Measurements from ENCODE around the gene GC. TPM values are rescaled to one million over a fixed set of nuclear protein-coding genes. Genes with fewer than 3 reads are reported as not detected.

Gene GC
- total and polyA plus RNA-seq, 9 of the 15 experiments (the other 6 are each of a cell fraction or from before 2014, with no cell fraction given) = 0.44 TPM; not detected in 8

DNA sequence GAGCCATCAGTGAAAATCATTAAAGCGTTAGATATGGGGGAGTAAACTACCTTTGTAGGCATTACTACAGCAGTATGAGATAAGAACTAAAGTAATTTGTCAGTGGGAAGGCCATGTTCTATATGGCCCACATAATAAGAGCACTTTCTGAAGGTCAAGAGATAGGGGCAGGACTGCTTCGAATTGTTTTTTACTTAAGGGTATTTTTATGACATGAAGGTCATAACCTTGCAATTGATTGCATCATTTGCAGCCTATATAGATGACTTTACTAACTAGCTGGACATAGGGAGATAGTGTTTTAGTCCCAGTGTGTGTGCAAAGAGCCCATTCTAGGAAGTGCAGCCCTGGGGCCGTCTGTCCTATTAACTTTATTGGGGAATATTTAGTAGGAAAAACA is 23.6 kb upstream of the GC start (continued):
- TF ChIP-seq, protein P1, sequence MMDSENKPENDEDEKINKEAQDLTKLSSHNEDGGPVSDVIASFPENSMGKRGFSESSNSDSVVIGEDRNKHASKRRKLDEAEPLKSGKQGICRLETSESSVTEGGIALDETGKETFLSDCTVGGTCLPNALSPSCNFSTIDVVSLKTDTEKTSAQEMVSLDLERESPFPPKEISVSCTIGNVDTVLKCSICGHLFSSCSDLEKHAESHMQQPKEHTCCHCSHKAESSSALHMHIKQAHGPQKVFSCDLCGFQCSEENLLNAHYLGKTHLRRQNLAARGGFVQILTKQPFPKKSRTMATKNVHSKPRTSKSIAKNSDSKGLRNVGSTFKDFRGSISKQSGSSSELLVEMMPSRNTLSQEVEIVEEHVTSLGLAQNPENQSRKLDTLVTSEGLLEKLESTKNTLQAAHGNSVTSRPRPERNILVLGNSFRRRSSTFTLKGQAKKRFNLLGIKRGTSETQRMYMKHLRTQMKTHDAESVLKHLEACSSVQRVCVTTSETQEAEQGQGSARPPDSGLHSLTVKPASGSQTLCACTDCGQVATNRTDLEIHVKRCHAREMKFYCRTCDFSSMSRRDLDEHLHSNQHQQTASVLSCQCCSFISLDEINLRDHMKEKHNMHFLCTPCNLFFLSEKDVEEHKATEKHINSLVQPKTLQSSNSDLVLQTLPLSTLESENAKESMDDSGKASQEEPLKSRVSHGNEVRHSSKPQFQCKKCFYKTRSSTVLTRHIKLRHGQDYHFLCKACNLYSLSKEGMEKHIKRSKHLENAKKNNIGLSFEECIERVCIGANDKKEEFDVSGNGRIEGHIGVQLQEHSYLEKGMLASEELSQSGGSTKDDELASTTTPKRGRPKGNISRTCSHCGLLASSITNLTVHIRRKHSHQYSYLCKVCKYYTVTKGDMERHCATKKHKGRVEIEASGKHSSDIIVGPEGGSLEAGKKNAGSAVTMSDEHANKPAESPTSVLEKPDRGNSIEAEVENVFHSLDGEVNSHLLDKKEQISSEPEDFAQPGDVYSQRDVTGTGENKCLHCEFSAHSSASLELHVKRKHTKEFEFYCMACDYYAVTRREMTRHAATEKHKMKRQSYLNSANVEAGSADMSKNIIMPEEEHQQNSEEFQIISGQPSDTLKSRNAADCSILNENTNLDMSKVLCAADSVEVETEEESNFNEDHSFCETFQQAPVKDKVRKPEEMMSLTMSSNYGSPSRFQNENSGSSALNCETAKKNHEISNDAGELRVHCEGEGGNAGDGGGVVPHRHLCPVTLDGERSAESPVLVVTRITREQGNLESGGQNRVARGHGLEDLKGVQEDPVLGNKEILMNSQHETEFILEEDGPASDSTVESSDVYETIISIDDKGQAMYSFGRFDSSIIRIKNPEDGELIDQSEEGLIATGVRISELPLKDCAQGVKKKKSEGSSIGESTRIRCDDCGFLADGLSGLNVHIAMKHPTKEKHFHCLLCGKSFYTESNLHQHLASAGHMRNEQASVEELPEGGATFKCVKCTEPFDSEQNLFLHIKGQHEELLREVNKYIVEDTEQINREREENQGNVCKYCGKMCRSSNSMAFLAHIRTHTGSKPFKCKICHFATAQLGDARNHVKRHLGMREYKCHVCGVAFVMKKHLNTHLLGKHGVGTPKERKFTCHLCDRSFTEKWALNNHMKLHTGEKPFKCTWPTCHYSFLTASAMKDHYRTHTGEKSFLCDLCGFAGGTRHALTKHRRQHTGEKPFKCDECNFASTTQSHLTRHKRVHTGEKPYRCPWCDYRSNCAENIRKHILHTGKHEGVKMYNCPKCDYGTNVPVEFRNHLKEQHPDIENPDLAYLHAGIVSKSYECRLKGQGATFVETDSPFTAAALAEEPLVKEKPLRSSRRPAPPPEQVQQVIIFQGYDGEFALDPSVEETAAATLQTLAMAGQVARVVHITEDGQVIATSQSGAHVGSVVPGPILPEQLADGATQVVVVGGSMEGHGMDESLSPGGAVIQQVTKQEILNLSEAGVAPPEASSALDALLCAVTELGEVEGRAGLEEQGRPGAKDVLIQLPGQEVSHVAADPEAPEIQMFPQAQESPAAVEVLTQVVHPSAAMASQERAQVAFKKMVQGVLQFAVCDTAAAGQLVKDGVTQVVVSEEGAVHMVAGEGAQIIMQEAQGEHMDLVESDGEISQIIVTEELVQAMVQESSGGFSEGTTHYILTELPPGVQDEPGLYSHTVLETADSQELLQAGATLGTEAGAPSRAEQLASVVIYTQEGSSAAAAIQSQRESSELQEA (IDR thresholded peaks at IDR 0.05; ENCODE audit: low read depth) = no peak
- TF ChIP-seq, protein P2, sequence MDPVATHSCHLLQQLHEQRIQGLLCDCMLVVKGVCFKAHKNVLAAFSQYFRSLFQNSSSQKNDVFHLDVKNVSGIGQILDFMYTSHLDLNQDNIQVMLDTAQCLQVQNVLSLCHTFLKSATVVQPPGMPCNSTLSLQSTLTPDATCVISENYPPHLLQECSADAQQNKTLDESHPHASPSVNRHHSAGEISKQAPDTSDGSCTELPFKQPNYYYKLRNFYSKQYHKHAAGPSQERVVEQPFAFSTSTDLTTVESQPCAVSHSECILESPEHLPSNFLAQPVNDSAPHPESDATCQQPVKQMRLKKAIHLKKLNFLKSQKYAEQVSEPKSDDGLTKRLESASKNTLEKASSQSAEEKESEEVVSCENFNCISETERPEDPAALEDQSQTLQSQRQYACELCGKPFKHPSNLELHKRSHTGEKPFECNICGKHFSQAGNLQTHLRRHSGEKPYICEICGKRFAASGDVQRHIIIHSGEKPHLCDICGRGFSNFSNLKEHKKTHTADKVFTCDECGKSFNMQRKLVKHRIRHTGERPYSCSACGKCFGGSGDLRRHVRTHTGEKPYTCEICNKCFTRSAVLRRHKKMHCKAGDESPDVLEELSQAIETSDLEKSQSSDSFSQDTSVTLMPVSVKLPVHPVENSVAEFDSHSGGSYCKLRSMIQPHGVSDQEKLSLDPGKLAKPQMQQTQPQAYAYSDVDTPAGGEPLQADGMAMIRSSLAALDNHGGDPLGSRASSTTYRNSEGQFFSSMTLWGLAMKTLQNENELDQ (CRISPR knock-in tag; IDR thresholded peaks at IDR 0.05; ENCODE audit: borderline replicate concordance) = no peak
- no peak for TF ChIP-seq SLC30A9 (CRISPR knock-in tag; IDR thresholded peaks at IDR 0.05)
- no peak for TF ChIP-seq ILF3 (IDR thresholded peaks at IDR 0.05; ENCODE audit: borderline replicate concordance)
- TF ChIP-seq, protein P3, sequence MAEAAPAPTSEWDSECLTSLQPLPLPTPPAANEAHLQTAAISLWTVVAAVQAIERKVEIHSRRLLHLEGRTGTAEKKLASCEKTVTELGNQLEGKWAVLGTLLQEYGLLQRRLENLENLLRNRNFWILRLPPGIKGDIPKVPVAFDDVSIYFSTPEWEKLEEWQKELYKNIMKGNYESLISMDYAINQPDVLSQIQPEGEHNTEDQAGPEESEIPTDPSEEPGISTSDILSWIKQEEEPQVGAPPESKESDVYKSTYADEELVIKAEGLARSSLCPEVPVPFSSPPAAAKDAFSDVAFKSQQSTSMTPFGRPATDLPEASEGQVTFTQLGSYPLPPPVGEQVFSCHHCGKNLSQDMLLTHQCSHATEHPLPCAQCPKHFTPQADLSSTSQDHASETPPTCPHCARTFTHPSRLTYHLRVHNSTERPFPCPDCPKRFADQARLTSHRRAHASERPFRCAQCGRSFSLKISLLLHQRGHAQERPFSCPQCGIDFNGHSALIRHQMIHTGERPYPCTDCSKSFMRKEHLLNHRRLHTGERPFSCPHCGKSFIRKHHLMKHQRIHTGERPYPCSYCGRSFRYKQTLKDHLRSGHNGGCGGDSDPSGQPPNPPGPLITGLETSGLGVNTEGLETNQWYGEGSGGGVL (CRISPR knock-in tag; IDR thresholded peaks at IDR 0.05) = no peak
- TF ChIP-seq, protein P4, sequence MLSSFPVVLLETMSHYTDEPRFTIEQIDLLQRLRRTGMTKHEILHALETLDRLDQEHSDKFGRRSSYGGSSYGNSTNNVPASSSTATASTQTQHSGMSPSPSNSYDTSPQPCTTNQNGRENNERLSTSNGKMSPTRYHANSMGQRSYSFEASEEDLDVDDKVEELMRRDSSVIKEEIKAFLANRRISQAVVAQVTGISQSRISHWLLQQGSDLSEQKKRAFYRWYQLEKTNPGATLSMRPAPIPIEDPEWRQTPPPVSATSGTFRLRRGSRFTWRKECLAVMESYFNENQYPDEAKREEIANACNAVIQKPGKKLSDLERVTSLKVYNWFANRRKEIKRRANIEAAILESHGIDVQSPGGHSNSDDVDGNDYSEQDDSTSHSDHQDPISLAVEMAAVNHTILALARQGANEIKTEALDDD (IDR thresholded peaks at IDR 0.05) = peak; percentile 79
- TF ChIP-seq SOX6 (IDR thresholded peaks at IDR 0.05) = peak; percentile 71
- TF ChIP-seq, protein P5, sequence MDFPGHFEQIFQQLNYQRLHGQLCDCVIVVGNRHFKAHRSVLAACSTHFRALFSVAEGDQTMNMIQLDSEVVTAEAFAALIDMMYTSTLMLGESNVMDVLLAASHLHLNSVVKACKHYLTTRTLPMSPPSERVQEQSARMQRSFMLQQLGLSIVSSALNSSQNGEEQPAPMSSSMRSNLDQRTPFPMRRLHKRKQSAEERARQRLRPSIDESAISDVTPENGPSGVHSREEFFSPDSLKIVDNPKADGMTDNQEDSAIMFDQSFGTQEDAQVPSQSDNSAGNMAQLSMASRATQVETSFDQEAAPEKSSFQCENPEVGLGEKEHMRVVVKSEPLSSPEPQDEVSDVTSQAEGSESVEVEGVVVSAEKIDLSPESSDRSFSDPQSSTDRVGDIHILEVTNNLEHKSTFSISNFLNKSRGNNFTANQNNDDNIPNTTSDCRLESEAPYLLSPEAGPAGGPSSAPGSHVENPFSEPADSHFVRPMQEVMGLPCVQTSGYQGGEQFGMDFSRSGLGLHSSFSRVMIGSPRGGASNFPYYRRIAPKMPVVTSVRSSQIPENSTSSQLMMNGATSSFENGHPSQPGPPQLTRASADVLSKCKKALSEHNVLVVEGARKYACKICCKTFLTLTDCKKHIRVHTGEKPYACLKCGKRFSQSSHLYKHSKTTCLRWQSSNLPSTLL (IDR thresholded peaks at IDR 0.05) = no peak
- peak; percentile 33; the same call in 1 of the 2 replicates for TF ChIP-seq TEAD4 (IDR thresholded peaks at IDR 0.05; ENCODE audit: low read length)
- TF ChIP-seq TEAD4 (CRISPR knock-in tag; IDR thresholded peaks at IDR 0.05; ENCODE audit: borderline replicate concordance) = no peak
- TF ChIP-seq EP300 (IDR thresholded peaks at IDR 0.05; ENCODE audit: low read length) = peak; percentile 42; the same call in 1 of the 2 replicates
- no peak for TF ChIP-seq EGR1 (conservative IDR thresholded peaks at IDR 0.05)
- TF ChIP-seq ZNF584 (CRISPR knock-in tag; IDR thresholded peaks at IDR 0.05; ENCODE audit: low read depth) = no peak

Data from K562 (cell line).